H1 (cell line): ENCODE results near the gene MCF2L. TPM values are rescaled to one million over a fixed set of nuclear protein-coding genes. Genes with fewer than 3 reads are reported as not detected.

Source experiments
- CTCF ChIA-PET: fragments of 300-600 bp; sonication (Branson Sonifier 250); formaldehyde crosslinking; loops from one replicate; lab custom pipeline; 2021; ENCODE audit not compliant: partially characterized antibody; lab: Charles Lee
- POLR2A ChIA-PET: fragments of 300-600 bp; sonication (Branson Sonifier 250); formaldehyde crosslinking; loops from one replicate; lab custom pipeline; 2021; ENCODE audit warnings: inconsistent platforms; ENCODE audit not compliant: partially characterized antibody; lab: Charles Lee
- DNase-seq, 2 experiments: peaks; one replicate each; pipeline versions ENCODE4 v3.0.0 to v3.0.0-alpha.2; 2010 to 2022; ENCODE audit warnings: low spot score in 2 of 2, low read depth in 1 of 2, mixed read lengths in 1 of 2
- FAIRE-seq: peaks from 2 replicates; lab custom pipeline; 2011; peaks lifted over from hg19 to GRCh38; lab: Jason Lieb, UNC
- H2AFZ ChIP-seq: 2 replicates; pipeline ENCODE4 v1.8.1; 2012; ENCODE audit warnings: low read length, inconsistent platforms
- H2AK5ac ChIP-seq: 2 replicates; pipeline ENCODE4 v1.6.1; 2013; ENCODE audit warnings: low read depth, low read length
- H2BK120ac ChIP-seq: replicated peaks from 2 replicates; pipeline ENCODE3; 2013; ENCODE audit warnings: low read depth, low read length, inconsistent platforms
- H2BK12ac ChIP-seq: 2 replicates; pipeline ENCODE4 v1.6.1; 2013; ENCODE audit warnings: low read depth, low read length
- H2BK15ac ChIP-seq: 2 replicates; pipeline ENCODE4 v1.6.1; 2013; ENCODE audit warnings: low read length
- H2BK20ac ChIP-seq: 2 replicates; pipeline ENCODE4 v1.6.1; 2013; ENCODE audit warnings: low read length
- H2BK5ac ChIP-seq: 2 replicates; pipeline ENCODE4 v1.6.1; 2013; ENCODE audit warnings: low read depth, low read length
- H3K14ac ChIP-seq: 2 replicates; pipeline ENCODE4 v1.6.1; 2013; ENCODE audit warnings: inconsistent platforms; ENCODE audit not compliant: insufficient read length
- H3K18ac ChIP-seq: 2 replicates; pipeline ENCODE4 v1.6.1; 2013; ENCODE audit warnings: low read length; ENCODE audit errors: extremely low read depth
- H3K23ac ChIP-seq: 2 replicates; pipeline ENCODE4 v1.6.1; 2013; ENCODE audit warnings: inconsistent platforms; ENCODE audit not compliant: insufficient read length
- H3K23me2 ChIP-seq: 2 replicates; pipeline ENCODE4 v1.6.1; 2013; ENCODE audit warnings: low read depth, low read length
- H3K27ac ChIP-seq: 2 replicates; pipeline ENCODE4 v1.6.1; 2011; ENCODE audit warnings: low read depth, low read length, inconsistent platforms
- H3K27me3 ChIP-seq, 4 experiments: replicated peaks in 1 of 4; 1 replicate in 1 of 4; 2 replicates in 3 of 4; pipeline versions ENCODE4 v1.6.1 to v1.8.1; 2011 to 2013; ENCODE audit warnings: low read length in 3 of 4, mild to moderate bottlenecking in 3 of 4, inconsistent platforms in 2 of 4, mixed read lengths in 2 of 4, moderate library complexity in 1 of 4; ENCODE audit not compliant: control insufficient read depth in 3 of 4, insufficient read depth in 3 of 4; ENCODE audit errors: extremely low read depth in 1 of 4
- H3K36me3 ChIP-seq, 4 experiments: 2 replicates each; pipeline versions ENCODE4 v1.6.1 to v1.8.1; 2011 to 2013; ENCODE audit warnings: mild to moderate bottlenecking in 4 of 4, low read length in 3 of 4, moderate library complexity in 2 of 4, control low read depth in 1 of 4, inconsistent platforms in 1 of 4; ENCODE audit not compliant: insufficient read depth in 4 of 4, control insufficient read depth in 2 of 4
- H3K4ac ChIP-seq: replicated peaks from 2 replicates; pipeline ENCODE3; 2013; ENCODE audit warnings: low read length, low read depth, mixed read lengths, inconsistent platforms; ENCODE audit not compliant: insufficient read length
- H3K4me1 ChIP-seq, 4 experiments: replicated peaks in 1 of 4; 1 replicate in 1 of 4; 2 replicates in 3 of 4; pipeline versions ENCODE4 v1.6.1 to v1.8.1; 2011 to 2013; ENCODE audit warnings: low read length in 3 of 4, inconsistent platforms in 2 of 4, mixed read lengths in 1 of 4; ENCODE audit not compliant: insufficient read depth in 4 of 4, control insufficient read depth in 3 of 4
- H3K4me2 ChIP-seq, 2 experiments: 2 replicates each; pipeline versions ENCODE4 v1.6.1 to v1.8.1; 2011 to 2013; ENCODE audit warnings: low read depth in 2 of 2, low read length in 2 of 2, control low read depth in 1 of 2, inconsistent platforms in 1 of 2, mild to moderate bottlenecking in 1 of 2; ENCODE audit not compliant: insufficient read depth in 1 of 2
- H3K4me3 ChIP-seq, 4 experiments: fragments of 200-600, 300-600 bp in 1 of 4; sonication (generic), shearing (Covaris generic), sonication (Bioruptor Twin) in 1 of 4; 2 replicates each; pipeline versions ENCODE4 v1.5.1 to v1.8.1; 2011 to 2016; ENCODE audit warnings: low read length in 4 of 4, low read depth in 3 of 4, control low read depth in 2 of 4, inconsistent platforms in 2 of 4, mild to moderate bottlenecking in 2 of 4, mixed read lengths in 1 of 4, moderate library complexity in 1 of 4; ENCODE audit not compliant: insufficient read depth in 2 of 4; ENCODE audit errors: extremely low read depth in 1 of 4
- H3K56ac ChIP-seq: replicated peaks from 2 replicates; pipeline ENCODE3; 2013; ENCODE audit warnings: low read depth, mild to moderate bottlenecking, mixed read lengths, low read length, inconsistent platforms; ENCODE audit not compliant: insufficient read length
- H3K79me1 ChIP-seq: 2 replicates; pipeline ENCODE4 v1.6.1; 2013; ENCODE audit warnings: low read depth, low read length, control low read depth
- H3K79me2 ChIP-seq, 2 experiments: 2 replicates each; pipeline versions ENCODE4 v1.6.1 to v1.8.1; 2012 to 2013; ENCODE audit warnings: low read length in 2 of 2, mild to moderate bottlenecking in 2 of 2, inconsistent platforms in 1 of 2; ENCODE audit not compliant: insufficient read depth in 2 of 2, control insufficient read depth in 1 of 2
- H3K9ac ChIP-seq, 4 experiments: replicated peaks in 1 of 4; 1 replicate in 1 of 4; 2 replicates in 3 of 4; pipeline versions ENCODE4 v1.6.1 to v1.8.1; 2011 to 2013; ENCODE audit warnings: low read depth in 3 of 4, low read length in 3 of 4, control low read depth in 2 of 4, mild to moderate bottlenecking in 2 of 4, moderate library complexity in 2 of 4, inconsistent platforms in 1 of 4; ENCODE audit errors: extremely low read depth in 1 of 4
- H3K9me3 ChIP-seq, 2 experiments: 2 replicates each; pipeline versions ENCODE4 v1.6.1 to v1.8.1; 2012 to 2013; ENCODE audit warnings: mild to moderate bottlenecking in 2 of 2, moderate library complexity in 2 of 2, control low read depth in 1 of 2, inconsistent platforms in 1 of 2, low read depth in 1 of 2, low read length in 1 of 2, mixed read lengths in 1 of 2; ENCODE audit not compliant: insufficient read depth in 2 of 2
- H4K20me1 ChIP-seq, 2 experiments: replicated peaks in 1 of 2; 2 replicates each; pipeline versions ENCODE3 to v1.8.1; 2011 to 2013; ENCODE audit warnings: inconsistent platforms in 2 of 2, low read length in 2 of 2, mild to moderate bottlenecking in 1 of 2; ENCODE audit not compliant: insufficient read depth in 2 of 2, control insufficient read depth in 1 of 2
- H4K5ac ChIP-seq: 2 replicates; pipeline ENCODE4 v1.6.1; 2013; ENCODE audit warnings: low read length, low read depth, mixed read lengths, inconsistent platforms; ENCODE audit not compliant: insufficient read length
- H4K8ac ChIP-seq: 2 replicates; pipeline ENCODE4 v1.8.0; 2013; ENCODE audit warnings: mild to moderate bottlenecking, moderate library complexity, low read length, inconsistent platforms; ENCODE audit not compliant: insufficient read depth; ENCODE audit errors: extremely low read depth
- H4K91ac ChIP-seq: replicated peaks from 2 replicates; pipeline ENCODE3; 2013; ENCODE audit warnings: low read length, mixed read lengths, inconsistent platforms; ENCODE audit not compliant: insufficient read length
- ATF3 ChIP-seq: IDR thresholded peaks from 2 replicates; pipeline ENCODE4 v1.6.1; 2011; ENCODE audit warnings: low read depth, mild to moderate bottlenecking, low read length; ENCODE audit not compliant: insufficient read depth
- BRCA1 ChIP-seq: IDR thresholded peaks from 2 replicates; pipeline ENCODE4 v1.6.1; 2012; ENCODE audit warnings: low read depth, low read length, improper control_type of control experiment
- CBX8 ChIP-seq: fragments of 300-800, 300-1000 bp; sonication (generic); IDR thresholded peaks from 2 replicates; pipeline ENCODE4 v1.7.1; 2016; ENCODE audit warnings: low read depth, low read length, borderline replicate concordance
- CREB1 ChIP-seq: IDR thresholded peaks from 2 replicates; pipeline ENCODE4 v1.6.1; 2012; ENCODE audit warnings: inconsistent platforms
- KDM1A ChIP-seq: fragments of 200-600, 300-600 bp; sonication (generic); IDR thresholded peaks from 2 replicates; pipeline ENCODE4 v1.7.1; 2016; ENCODE audit warnings: mild to moderate bottlenecking, low read length, borderline replicate concordance
- KDM4A ChIP-seq: IDR thresholded peaks from one replicate; pipeline ENCODE4 v1.7.1; 2012; ENCODE audit warnings: low read depth, mild to moderate bottlenecking, moderate library complexity, low read length, inconsistent platforms; ENCODE audit not compliant: severe bottlenecking
- MAFK ChIP-seq: IDR thresholded peaks from 2 replicates; pipeline ENCODE4 v1.6.1; 2012; ENCODE audit warnings: low read depth, mild to moderate bottlenecking, improper control_type of control experiment, low read length
- NRF1 ChIP-seq: IDR thresholded peaks from 2 replicates; pipeline ENCODE4 v1.6.1; 2011; ENCODE audit warnings: mild to moderate bottlenecking, low read depth, low read length, improper control_type of control experiment
- POLR2AphosphoS5 ChIP-seq: IDR thresholded peaks from 2 replicates; pipeline ENCODE4 v1.6.1; 2011; ENCODE audit warnings: low read depth, low read length
- RNF2 ChIP-seq: fragments of 200-900, 300-1000 bp; sonication (generic); IDR thresholded peaks from 2 replicates; pipeline ENCODE4 v1.7.1; 2016; ENCODE audit warnings: borderline replicate concordance, low read depth, mild to moderate bottlenecking, antibody characterized with exemption, low read length; ENCODE audit not compliant: poor library complexity, severe bottlenecking; ENCODE audit errors: missing control alignments
- SP1 ChIP-seq: IDR thresholded peaks from 2 replicates; pipeline ENCODE4 v1.6.1; 2011; ENCODE audit warnings: low read depth, low read length
- TBP ChIP-seq: IDR thresholded peaks from 2 replicates; pipeline ENCODE4 v1.6.1; 2011; ENCODE audit warnings: low read depth, low read length, improper control_type of control experiment
- WGBS, 2 experiments: shearing (Covaris generic) in 1 of 2; methylation state at CpG; one replicate each; pipeline versions ENCODE4 v1.1.6 to v1.1.7; 2013 to 2015; ENCODE audit warnings: low lambda C conversion rate in 2 of 2, mixed read lengths in 2 of 2, inconsistent platforms in 1 of 2, low coverage in 1 of 2, missing lambda C conversion rate in 1 of 2; ENCODE audit not compliant: insufficient replicate concordance in 2 of 2, insufficient coverage in 1 of 2, insufficient read length in 1 of 2; ENCODE audit errors: extremely low coverage in 1 of 2, missing lambda C conversion rate in 1 of 2; 5-methylcytosine and 5-hydroxymethylcytosine counted together
- polyA plus RNA-seq, 7 experiments: library from polyadenylated mRNA; depleted of rRNA in 3 of 7; stranded (reverse) in 5 of 7; unstranded in 2 of 7; fragments of >200 nt in 5 of 7; fragments of 200-250 nt in 2 of 7; gene quantifications; 1 replicate in 5 of 7; 2 replicates in 1 of 7; 4 replicates in 1 of 7; pipeline versions ENCODE4 v1.2.1 to v1.2.3, GENCODE V29; 2011 to 2013; ENCODE audit warnings: missing spikeins in 2 of 7, mixed read lengths in 2 of 7
- total RNA-seq: library from RNA; stranded (reverse); fragmentation: NEBNext Ultra II Directional; extraction: Animal tissue kit (Norgen Biotek cat#: 25700); gene quantifications from 2 replicates; pipeline ENCODE4 v1.2.1, GENCODE V29; 2021

The MCF2L gene
- total and polyA plus RNA-seq, 2 of the 8 experiments (the other 6 are each of a cell fraction or from before 2014, with no cell fraction given): 10.1 to 24.4 TPM

GRCh38 chr13:113113846-113114271, 144.8 kb downstream of the MCF2L start:
- H3K18ac ChIP-seq: no peak overlapping the region
- CTCF ChIA-PET: interaction anchor here (1.1 to 2.1 kb wide), 5 partner anchors 11 to 84 kb away, joined by 4 to 13 read pairs (median 5); no protein-coding TSS in a partner anchor
- H3K23me2 ChIP-seq: peaks cover 12% of the 10 kb centered on the region; the same call in 1 of the 2 replicates
- no peak overlapping the region for H2BK120ac ChIP-seq
- H3K9ac ChIP-seq: no peak overlapping the region
- peak in 1 of 2 experiments; percentile 8 for DNase-seq
- WGBS, 2 experiments: 93% methylated on average over 8 of the region's 8 CpGs; no CpG with 5 or more reads in 1 of the 2 experiments
- no peak overlapping the region for H4K8ac ChIP-seq
- no peak overlapping the region for H3K56ac ChIP-seq
- H3K4ac ChIP-seq: no peak overlapping the region
- H3K27me3 ChIP-seq: peaks cover 21 to 24% (median 23%) of the 10 kb centered on the region in 4 experiments; a peak in 6 of 7 replicates
- no peak overlapping the region for H2BK5ac ChIP-seq
- H2AFZ ChIP-seq: no peak overlapping the region
- no peak overlapping the region for H4K91ac ChIP-seq
- FAIRE-seq: no peak
- peaks cover 0 to 5% (median 0%) of the 10 kb centered on the region in 4 experiments; a peak in 1 of 8 replicates for H3K36me3 ChIP-seq
- no peak overlapping the region for H2BK15ac ChIP-seq
- no peak overlapping the region for H4K5ac ChIP-seq
- H3K4me1 ChIP-seq: peaks cover 0 to 3% (median 0%) of the 10 kb centered on the region in 4 experiments; a peak in 2 of 7 replicates
- H3K4me3 ChIP-seq: no peak overlapping the region
- H2BK20ac ChIP-seq: no peak overlapping the region
- no peak overlapping the region for H3K23ac ChIP-seq
- peaks cover 4 to 6% of the 10 kb centered on the region in 2 experiments; a peak in 2 of 4 replicates for H3K9me3 ChIP-seq
- no peaks in the 10 kb centered on the region for H4K20me1 ChIP-seq
- no peak overlapping the region for H2BK12ac ChIP-seq
- POLR2A ChIA-PET: no interaction called here
- TF ChIP-seq KDM4A (no peak), TBP (no peak), CBX8 (no peak), BRCA1 (no peak), POLR2AphosphoS5 (no peak), KDM1A (no peak), MAFK (no peak), NRF1 (no peak), ATF3 (no peak), SP1 (no peak), CREB1 (no peak), RNF2 (no peak)
- no peak overlapping the region for H3K27ac ChIP-seq
- no peaks in the 10 kb centered on the region for H3K79me1 ChIP-seq
- no peak overlapping the region for H3K4me2 ChIP-seq
- H3K14ac ChIP-seq: no peak overlapping the region
- H3K79me2 ChIP-seq: no peaks in the 10 kb centered on the region
- no peak overlapping the region for H2AK5ac ChIP-seq
